Raji (cell line): ENCODE results near the gene TRIL.

Experiments used
- POLR2A ChIP-seq: IDR thresholded peaks from 2 replicates; pipeline ENCODE4 v1.6.1; 2011; ENCODE audit warnings: low read depth, low read length, control low read depth; ENCODE audit not compliant: insufficient read depth

The TRIL gene

GRCh38 chr7:28988091-28988490 lies 30.0 kb upstream of the TRIL start:
- no peak for TF ChIP-seq POLR2A

DNA sequence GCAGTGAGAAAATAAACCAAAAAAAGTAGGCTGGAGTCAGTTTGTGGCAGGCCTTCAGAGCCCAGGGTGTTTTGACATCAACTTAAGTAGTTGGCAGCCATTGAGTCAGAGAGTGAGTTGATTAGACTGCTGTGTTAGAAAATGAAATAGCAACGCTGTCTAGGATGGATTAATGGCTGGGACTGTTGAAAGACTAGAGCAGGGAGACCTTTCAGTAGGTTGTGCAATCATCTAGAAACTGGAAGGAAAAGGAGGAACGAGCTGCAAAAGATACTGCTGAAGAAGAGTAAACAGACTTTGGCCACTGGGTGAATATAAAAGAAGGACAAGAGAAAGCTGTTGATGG lies 28.6 kb upstream of the TRIL start:
- TF ChIP-seq POLR2A, result no peak

GRCh38 chr7:28986028-28986764 lies 28.1 kb upstream of the TRIL start:
- TF ChIP-seq POLR2A, result no peak

GRCh38 chr7:28984631-28985030 lies 26.5 kb upstream of the TRIL start:
- no peak for TF ChIP-seq POLR2A

GRCh38 chr7:28984217-28984616 lies 26.1 kb upstream of the TRIL start:
- TF ChIP-seq POLR2A, result no peak

- no peak for TF ChIP-seq POLR2A
These were observed 25.5 kb upstream of the TRIL start for GRCh38 chr7:28983396-28984190.

- TF ChIP-seq POLR2A, result no peak
These were observed 23.0 kb upstream of the TRIL start for GRCh38 chr7:28981161-28981465.

- no peak for TF ChIP-seq POLR2A
These were observed 22.5 kb upstream of the TRIL start for GRCh38 chr7:28980451-28981160.

GRCh38 chr7:28979776-28980175 lies 21.6 kb upstream of the TRIL start:
- no peak for TF ChIP-seq POLR2A

- TF ChIP-seq POLR2A, result no peak
These were observed 19.8 kb upstream of the TRIL start for GRCh38 chr7:28977881-28978280.

GRCh38 chr7:28976022-28976421 lies 17.9 kb upstream of the TRIL start:
- TF ChIP-seq POLR2A, result no peak

DNA sequence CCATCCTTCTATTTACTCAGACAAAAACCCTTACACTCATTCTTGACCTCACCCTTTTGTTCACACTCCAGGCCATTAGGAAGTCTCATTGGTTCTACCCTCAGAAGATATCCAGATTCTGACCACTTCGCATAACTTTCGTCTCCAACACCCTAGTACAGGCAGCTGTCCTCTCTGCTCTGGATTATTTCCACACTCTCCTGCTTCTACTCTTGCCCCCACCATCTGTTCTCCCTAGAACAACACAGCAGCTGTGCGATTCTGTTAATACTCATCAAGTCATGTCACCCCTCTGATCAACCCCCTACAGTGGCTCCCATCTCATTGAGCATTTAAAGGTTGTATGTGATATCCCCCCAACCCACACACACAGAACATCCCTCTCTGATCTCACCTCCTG lies 15.5 kb upstream of the TRIL start:
- no peak for TF ChIP-seq POLR2A

- no peak for TF ChIP-seq POLR2A
These were observed 5.9 kb upstream of the TRIL start for GRCh38 chr7:28964056-28964455.

DNA sequence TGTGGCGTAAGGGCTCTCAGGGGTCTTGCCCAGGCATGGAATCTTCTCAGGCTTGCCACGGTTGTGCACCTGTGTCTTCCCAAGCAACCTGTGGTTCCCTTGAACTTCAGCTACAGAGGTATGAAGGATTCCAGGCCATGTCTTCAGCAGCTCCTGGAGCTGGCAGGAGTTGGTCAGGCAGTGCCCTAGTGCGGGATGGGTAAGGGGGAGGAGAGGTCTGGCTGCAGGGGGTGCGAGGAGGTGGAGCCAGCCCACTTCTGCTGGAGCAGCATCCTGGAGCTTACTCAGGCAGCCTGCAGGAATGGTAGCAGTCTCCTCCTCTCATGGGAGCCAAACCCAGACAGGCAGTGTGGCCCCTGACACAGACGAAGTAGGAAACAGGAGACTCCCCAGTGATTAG lies 3.8 kb upstream of the TRIL start:
- no peak for TF ChIP-seq POLR2A

GRCh38 chr7:28960071-28960840 lies 2.1 kb upstream of the TRIL start:
- no peak for TF ChIP-seq POLR2A
